HEK293T (cell line): ENCODE data around the gene ZNF578.
"Not testable (repeated sequence)": the region's sequence is repeated elsewhere in the genome, so short reads cannot be mapped to it uniquely, and the experiment has no call there.

Source experiments
- BHLHE40 ChIP-seq: fragments of 450-650 bp; IDR thresholded peaks from 2 replicates; pipeline ENCODE4 v1.6.1; 2016; ENCODE audit warnings: mild to moderate bottlenecking, moderate library complexity, borderline replicate concordance
- CTBP1 ChIP-seq: fragments of 450-650 bp; IDR thresholded peaks from 2 replicates; pipeline ENCODE4 v1.6.1; 2016; ENCODE audit warnings: borderline replicate concordance
- ELF4 ChIP-seq: fragments of 450-650 bp; IDR thresholded peaks from 2 replicates; pipeline ENCODE4 v1.6.1; 2017; ENCODE audit warnings: antibody characterized with exemption
- L3MBTL2 ChIP-seq: fragments of 450-650 bp; conservative IDR thresholded peaks from 2 replicates; pipeline ENCODE4 v1.6.1; 2016; ENCODE audit warnings: mild to moderate bottlenecking
- LEF1 ChIP-seq: fragments of 450-650 bp; IDR thresholded peaks from 2 replicates; pipeline ENCODE4 v1.6.1; 2017; ENCODE audit warnings: mild to moderate bottlenecking, borderline replicate concordance
- NFRKB ChIP-seq: fragments of 450-650 bp; IDR thresholded peaks from 2 replicates; pipeline ENCODE4 v1.6.1; 2016; ENCODE audit warnings: mild to moderate bottlenecking, moderate library complexity
- SP1 ChIP-seq: fragments of 450-650 bp; IDR thresholded peaks from 2 replicates; pipeline ENCODE4 v1.6.1; 2017

DNA sequence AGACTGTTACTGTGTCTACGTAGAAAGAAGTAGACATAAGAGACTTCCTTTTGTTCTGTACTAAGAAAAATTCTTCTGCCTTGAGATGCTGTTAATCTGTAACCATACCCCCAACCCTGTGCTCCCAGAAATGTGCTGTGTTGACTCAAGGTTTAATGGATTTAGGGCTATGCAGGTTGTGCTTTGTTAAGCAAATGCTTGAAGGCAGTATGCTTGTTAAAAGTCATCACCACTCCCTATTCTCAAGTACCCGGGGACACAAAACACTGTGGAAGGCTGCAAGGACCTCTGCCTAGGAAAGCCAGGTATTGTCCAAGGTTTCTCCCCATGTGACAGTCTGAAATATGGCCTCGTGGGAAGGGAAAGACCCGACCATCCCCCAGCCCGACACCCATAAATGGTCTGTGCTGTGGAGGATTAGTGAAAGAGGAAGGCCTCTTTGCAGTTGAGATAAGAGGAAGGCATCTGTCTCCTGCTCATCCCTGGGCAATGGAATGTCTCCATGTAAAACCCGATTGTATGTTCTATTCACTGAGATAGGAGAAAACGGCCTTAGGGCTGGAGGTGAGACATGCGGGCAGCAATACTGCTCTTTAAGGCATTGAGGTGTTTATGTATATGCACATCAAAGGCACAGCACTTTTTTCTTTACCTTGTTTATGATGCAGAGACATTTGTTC, 32.3 kb downstream of the ZNF578 start:
- not testable (repeated sequence) for TF ChIP-seq LEF1, ELF4, NFRKB, CTBP1, BHLHE40, SP1, L3MBTL2
